CD4-positive, CD25-positive, alpha-beta regulatory T cell (primary cell): ENCODE data around the gene RPA3. TPM values are rescaled to one million over a fixed set of nuclear protein-coding genes. Genes with fewer than 3 reads are reported as not detected.
A peak's percentile ranks its signal among the peaks of the same experiment; 100 is the strongest.

Source experiments
- ATAC-seq, 2 donors: fragments of 150-1000 bp; cut with Tn5 transposase; one replicate each; pipeline ENCODE4 v1.10.0; 2021; ENCODE audit warnings: low read depth in 2 of 2, moderate number of reproducible peaks in 2 of 2, moderate library complexity in 1 of 2
- DNase-seq, 3 donors: peaks; one replicate each; pipeline versions ENCODE4 v3.0.0 to v3.0.0-alpha.2; 2012 to 2022; ENCODE audit warnings: mixed read lengths in 1 of 3
- H3K27ac ChIP-seq: one replicate; pipeline ENCODE4 v1.7.0; 2013; ENCODE audit warnings: mild to moderate bottlenecking, low read length; ENCODE audit not compliant: insufficient read depth, poor library complexity, severe bottlenecking
- H3K27me3 ChIP-seq: one replicate; pipeline ENCODE4 v1.7.0; 2013; ENCODE audit warnings: low read length; ENCODE audit not compliant: control insufficient read depth, insufficient read depth
- H3K36me3 ChIP-seq: one replicate; pipeline ENCODE4 v1.7.0; 2013; ENCODE audit warnings: mild to moderate bottlenecking, low read length, moderate library complexity; ENCODE audit not compliant: control insufficient read depth, insufficient read depth
- H3K4me1 ChIP-seq: 2 replicates; pipeline ENCODE4 v1.7.0; 2013; ENCODE audit warnings: mild to moderate bottlenecking, low read length; ENCODE audit not compliant: insufficient read depth, control insufficient read depth, poor library complexity, severe bottlenecking
- H3K4me3 ChIP-seq: one replicate; pipeline ENCODE4 v1.7.0; 2013; ENCODE audit warnings: low read depth, mild to moderate bottlenecking, low read length, moderate library complexity
- H3K9me3 ChIP-seq, 2 experiments: 1 replicate in 1 of 2; 2 replicates in 1 of 2; pipeline ENCODE4 v1.7.0; 2013; ENCODE audit warnings: low read length in 2 of 2, mild to moderate bottlenecking in 1 of 2, moderate library complexity in 1 of 2; ENCODE audit not compliant: control insufficient read depth in 2 of 2
- H3K27ac Mint-ChIP-seq, 3 donors: one replicate each; pipeline ENCODE4 v1.8.0; 2020 to 2022; ENCODE audit warnings: mild to moderate bottlenecking in 3 of 3, mixed read lengths in 3 of 3, moderate library complexity in 2 of 3
- H3K27me3 Mint-ChIP-seq: one replicate; pipeline ENCODE4 v1.8.0; 2022; ENCODE audit warnings: mild to moderate bottlenecking, mixed read lengths
- H3K36me3 Mint-ChIP-seq: one replicate; pipeline ENCODE4 v1.8.0; 2020; ENCODE audit warnings: mixed read lengths
- H3K4me1 Mint-ChIP-seq, 4 donors: one replicate each; pipeline ENCODE4 v1.8.0; 2020 to 2022; ENCODE audit warnings: mixed read lengths in 4 of 4, mild to moderate bottlenecking in 1 of 4
- H3K4me3 Mint-ChIP-seq, 4 donors: one replicate each; pipeline ENCODE4 v1.8.0; 2020 to 2022; ENCODE audit warnings: mild to moderate bottlenecking in 4 of 4, mixed read lengths in 4 of 4, moderate library complexity in 3 of 4
- H3K9me3 Mint-ChIP-seq, 7 donors: one replicate each; pipeline ENCODE4 v1.8.0; 2020 to 2022; ENCODE audit warnings: mixed read lengths in 7 of 7, mild to moderate bottlenecking in 3 of 7, moderate library complexity in 2 of 7
- polyA plus RNA-seq, 4 donors: library from polyadenylated mRNA; unstranded; fragments of 300-500 nt; fragmentation: Illumina TruSeq; gene quantifications; one replicate each; pipeline ENCODE4 v1.2.3, GENCODE V29; 2021
- total RNA-seq: library from RNA; stranded (reverse); gene quantifications from one replicate; pipeline ENCODE4 v1.2.3, GENCODE V29; 2022

RPA3 gene
- total and polyA plus RNA-seq, 5 donors from 2014 or later: 29.9 to 138 (median 106) TPM

GRCh38 chr7:7639421-7639820 lies 79.0 kb downstream of the RPA3 start:
- Histone ChIP-seq H3K27me3 (no peaks in the 10 kb centered on the region), H3K27ac (peak overlapping the region; percentile 99), H3K4me3 (peak overlapping the region; percentile 92), H3K9me3 (no peaks in the 10 kb centered on the region), H3K36me3 (peaks cover 16% of the 10 kb centered on the region), H3K4me1 (peaks cover 15% of the 10 kb centered on the region)
- DNase-seq (no peak), ATAC-seq (no peak)
- Mint-ChIP-seq H3K9me3 (no peaks in the 10 kb centered on the region), H3K36me3 (peaks cover 28% of the 10 kb centered on the region), H3K27me3 (no peaks in the 10 kb centered on the region), H3K27ac (peak overlapping the region; percentile 96 to 100 (median 99)), H3K4me3 (peak overlapping the region; percentile 93 to 99 (median 96)), H3K4me1 (peaks cover 8 to 54% (median 32%) of the 10 kb centered on the region in 4 donors)

GRCh38 chr7:7630626-7631329 lies 87.6 kb downstream of the RPA3 start:
- H3K36me3 Mint-ChIP-seq: peaks cover 9% of the 10 kb centered on the region
- H3K9me3 ChIP-seq: peaks cover 2 to 5% of the 10 kb centered on the region in 2 experiments
- DNase-seq: no peak
- H3K9me3 Mint-ChIP-seq: peaks cover 0 to 6% (median 0%) of the 10 kb centered on the region in 7 donors
- H3K27ac ChIP-seq: no peak overlapping the region
- H3K27me3 ChIP-seq: peaks cover 2% of the 10 kb centered on the region
- H3K27me3 Mint-ChIP-seq: peaks cover 9% of the 10 kb centered on the region
- no peaks in the 10 kb centered on the region for H3K36me3 ChIP-seq
- peak overlapping the region in 1 of 3 donors; percentile 38 for H3K27ac Mint-ChIP-seq
- peaks cover 0 to 1% (median 0%) of the 10 kb centered on the region in 4 donors for H3K4me1 Mint-ChIP-seq
- H3K4me3 Mint-ChIP-seq: no peak overlapping the region
- ATAC-seq: no peak
- H3K4me1 ChIP-seq: no peaks in the 10 kb centered on the region
- no peak overlapping the region for H3K4me3 ChIP-seq

GRCh38 chr7:7628476-7628875 lies 89.9 kb downstream of the RPA3 start:
- H3K27ac Mint-ChIP-seq: no peak overlapping the region
- H3K36me3 ChIP-seq: no peaks in the 10 kb centered on the region
- peaks cover 4% of the 10 kb centered on the region for H3K36me3 Mint-ChIP-seq

GRCh38 chr7:7620644-7621210 lies 97.7 kb downstream of the RPA3 start:
- Histone ChIP-seq H3K9me3 (no peaks in the 10 kb centered on the region), H3K4me1 (no peaks in the 10 kb centered on the region), H3K27me3 (no peaks in the 10 kb centered on the region), H3K27ac (no peak overlapping the region), H3K36me3 (no peaks in the 10 kb centered on the region), H3K4me3 (no peak overlapping the region)
- no peaks in the 10 kb centered on the region for H3K36me3 Mint-ChIP-seq
- peaks cover 3% of the 10 kb centered on the region for H3K27me3 Mint-ChIP-seq
- peaks cover 0 to under 1% (median 0%) of the 10 kb centered on the region in 7 donors for H3K9me3 Mint-ChIP-seq
- no peak for ATAC-seq
- H3K4me3 Mint-ChIP-seq: no peak overlapping the region
- no peak overlapping the region for H3K27ac Mint-ChIP-seq
- DNase-seq: no peak
- H3K4me1 Mint-ChIP-seq: peaks cover 0 to 9% (median 2%) of the 10 kb centered on the region in 4 donors

More at GRCh38 chr7:7628476-7628875, 89.9 kb downstream of the RPA3 start:
- Histone ChIP-seq H3K9me3 (peaks cover 2 to 5% of the 10 kb centered on the region in 2 experiments), H3K4me3 (no peak overlapping the region), H3K4me1 (no peaks in the 10 kb centered on the region), H3K27me3 (peaks cover 2% of the 10 kb centered on the region), H3K27ac (no peak overlapping the region)
- Mint-ChIP-seq H3K4me1 (peaks cover 0 to 1% (median 0%) of the 10 kb centered on the region in 4 donors), H3K27me3 (peaks cover 12% of the 10 kb centered on the region), H3K4me3 (no peak overlapping the region), H3K9me3 (peaks cover 0 to 8% (median 0%) of the 10 kb centered on the region in 7 donors)
- ATAC-seq: no peak
- no peak for DNase-seq

GRCh38 chr7:7620236-7620635 lies 98.2 kb downstream of the RPA3 start:
- Mint-ChIP-seq H3K9me3 (no peaks in the 10 kb centered on the region), H3K27ac (no peak overlapping the region), H3K4me3 (no peak overlapping the region), H3K36me3 (no peaks in the 10 kb centered on the region), H3K27me3 (no peaks in the 10 kb centered on the region), H3K4me1 (peaks cover 0 to 12% (median 2%) of the 10 kb centered on the region in 4 donors)
- Histone ChIP-seq H3K27me3 (no peaks in the 10 kb centered on the region), H3K9me3 (no peaks in the 10 kb centered on the region), H3K36me3 (no peaks in the 10 kb centered on the region), H3K4me3 (no peak overlapping the region), H3K4me1 (no peaks in the 10 kb centered on the region), H3K27ac (no peak overlapping the region)
- no peak for ATAC-seq
- DNase-seq: no peak

- DNase-seq (no peak), ATAC-seq (no peak)
- Histone ChIP-seq H3K9me3 (no peaks in the 10 kb centered on the region), H3K36me3 (no peaks in the 10 kb centered on the region), H3K27me3 (no peaks in the 10 kb centered on the region), H3K4me3 (no peak overlapping the region), H3K4me1 (no peaks in the 10 kb centered on the region), H3K27ac (no peak overlapping the region)
- peaks cover 0 to 14% (median 2%) of the 10 kb centered on the region in 4 donors for H3K4me1 Mint-ChIP-seq
- no peaks in the 10 kb centered on the region for H3K9me3 Mint-ChIP-seq
- no peaks in the 10 kb centered on the region for H3K36me3 Mint-ChIP-seq
- peak overlapping the region in 1 of 3 donors; percentile 2 for H3K27ac Mint-ChIP-seq
- no peaks in the 10 kb centered on the region for H3K27me3 Mint-ChIP-seq
- H3K4me3 Mint-ChIP-seq: no peak overlapping the region
These were observed 100.0 kb downstream of the RPA3 start for GRCh38 chr7:7618410-7618809.

GRCh38 chr7:7617550-7617949 lies 100.9 kb downstream of the RPA3 start:
- H3K27me3 ChIP-seq: no peaks in the 10 kb centered on the region
- no peaks in the 10 kb centered on the region for H3K27me3 Mint-ChIP-seq
- peaks cover 0 to 14% (median 2%) of the 10 kb centered on the region in 4 donors for H3K4me1 Mint-ChIP-seq
- H3K9me3 ChIP-seq: no peaks in the 10 kb centered on the region
- no peak overlapping the region for H3K27ac ChIP-seq
- ATAC-seq (no peak), DNase-seq (no peak)
- no peak overlapping the region for H3K4me3 ChIP-seq
- no peak overlapping the region for H3K4me3 Mint-ChIP-seq
- H3K27ac Mint-ChIP-seq: no peak overlapping the region
- no peaks in the 10 kb centered on the region for H3K36me3 ChIP-seq
- no peaks in the 10 kb centered on the region for H3K9me3 Mint-ChIP-seq
- no peaks in the 10 kb centered on the region for H3K4me1 ChIP-seq
- H3K36me3 Mint-ChIP-seq: no peaks in the 10 kb centered on the region
